H1 (cell line): ENCODE measurements around the gene RPS6KA2. TPM values are rescaled to one million over a fixed set of nuclear protein-coding genes. Genes with fewer than 3 reads are reported as not detected.

Experiments
- ATF3 ChIP-seq: IDR thresholded peaks from 2 replicates; pipeline ENCODE4 v1.6.1; 2011; ENCODE audit warnings: low read depth, mild to moderate bottlenecking, low read length; ENCODE audit not compliant: insufficient read depth
- MAX ChIP-seq: IDR thresholded peaks from 2 replicates; pipeline ENCODE4 v1.6.1; 2012; ENCODE audit warnings: inconsistent platforms
- polyA plus RNA-seq, 7 experiments: library from polyadenylated mRNA; depleted of rRNA in 3 of 7; stranded (reverse) in 5 of 7; unstranded in 2 of 7; fragments of >200 nt in 5 of 7; fragments of 200-250 nt in 2 of 7; gene quantifications; 1 replicate in 5 of 7; 2 replicates in 1 of 7; 4 replicates in 1 of 7; pipeline versions ENCODE4 v1.2.1 to v1.2.3, GENCODE V29; 2011 to 2013; ENCODE audit warnings: missing spikeins in 2 of 7, mixed read lengths in 2 of 7
- total RNA-seq: library from RNA; stranded (reverse); fragmentation: NEBNext Ultra II Directional; extraction: Animal tissue kit (Norgen Biotek cat#: 25700); gene quantifications from 2 replicates; pipeline ENCODE4 v1.2.1, GENCODE V29; 2021

The RPS6KA2 gene
- total and polyA plus RNA-seq, 2 of the 8 experiments (the other 6 are each of a cell fraction or from before 2014, with no cell fraction given): 8.8 to 25.7 TPM

GRCh38 chr6:166436195-166437139 is 190.6 kb downstream of the RPS6KA2 start (continued):
- TF ChIP-seq ATF3 (no peak), MAX (no peak)
